SW 1271 (cell line): Measurements from ENCODE around the gene MYO3B.

Experiments
- DNase-seq, 2 experiments: peaks; one replicate each; lab custom pipeline; 2025; lab: John Stamatoyannopoulos, UW

Gene MYO3B

GRCh38 chr2:170177950-170178781 lies at the start of gene MYO3B:
Gene MYO3B, plus strand, starts transcription at chr2:170178147. Its CDS starts 141 bp downstream, at chr2:170178288.
- no peak for DNase-seq

GRCh38 chr2:170139276-170139967 lies 38.5 kb upstream of the MYO3B start:
- no peak for DNase-seq

DNA sequence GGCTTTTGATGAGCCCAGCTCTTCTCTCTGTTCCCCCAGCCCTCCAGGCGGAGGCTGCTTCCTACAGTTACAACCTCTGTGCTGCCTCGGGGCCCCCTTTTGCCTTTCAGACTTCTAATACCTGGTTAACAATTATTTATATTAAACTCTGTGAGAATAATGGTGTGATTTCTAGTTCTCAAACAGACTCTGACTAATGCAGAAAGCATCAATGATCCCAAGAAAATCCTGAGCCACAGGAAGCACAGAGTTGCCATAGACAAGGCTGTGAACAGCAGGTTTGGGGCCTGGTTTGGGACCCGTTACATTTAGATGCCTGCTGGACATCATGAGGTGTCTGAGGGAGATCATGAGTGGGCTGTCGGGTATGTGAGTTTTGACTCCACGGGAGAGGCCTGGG lies 37.4 kb upstream of the MYO3B start:
- DNase-seq: no peak

DNA sequence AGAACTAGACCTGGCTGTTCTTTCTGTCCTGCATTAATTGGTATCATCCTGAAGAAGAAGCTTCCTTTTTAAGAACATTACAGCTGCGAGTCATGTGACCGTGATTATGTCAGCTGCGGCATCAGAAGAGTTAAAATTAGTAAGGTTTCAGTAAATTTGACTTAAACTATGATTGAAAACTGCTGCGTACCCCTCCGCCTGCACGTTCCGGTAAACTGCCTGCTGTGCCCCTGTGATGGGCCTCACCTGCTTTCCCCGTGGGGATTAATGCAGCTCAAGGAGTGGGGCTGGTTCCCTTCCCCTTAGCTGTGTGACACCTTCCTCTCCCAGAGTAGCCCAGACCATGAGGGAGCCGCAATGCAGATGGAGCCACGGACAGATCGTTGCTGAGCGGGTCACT lies 36.1 kb upstream of the MYO3B start:
- no peak for DNase-seq

DNA sequence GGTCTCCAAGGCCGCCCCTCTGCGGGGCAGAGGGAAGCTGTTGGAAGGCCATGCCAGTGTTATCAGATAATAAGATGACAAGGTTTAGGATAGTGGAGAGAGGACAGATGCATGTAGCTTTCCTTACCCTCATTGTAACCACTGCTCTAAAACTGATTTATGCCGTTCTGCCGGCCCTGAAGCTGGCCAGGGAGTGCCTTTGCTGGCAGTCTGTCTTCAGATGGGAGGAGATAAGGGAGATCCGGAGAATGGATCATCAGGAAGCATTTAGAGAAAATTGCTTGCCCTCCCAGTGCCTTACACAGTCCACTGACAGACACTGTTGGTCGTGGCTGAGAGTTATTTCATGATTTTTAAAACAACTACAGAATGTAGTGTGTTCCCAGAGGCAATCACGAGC lies 35.4 kb upstream of the MYO3B start:
- DNase-seq: no peak

DNA sequence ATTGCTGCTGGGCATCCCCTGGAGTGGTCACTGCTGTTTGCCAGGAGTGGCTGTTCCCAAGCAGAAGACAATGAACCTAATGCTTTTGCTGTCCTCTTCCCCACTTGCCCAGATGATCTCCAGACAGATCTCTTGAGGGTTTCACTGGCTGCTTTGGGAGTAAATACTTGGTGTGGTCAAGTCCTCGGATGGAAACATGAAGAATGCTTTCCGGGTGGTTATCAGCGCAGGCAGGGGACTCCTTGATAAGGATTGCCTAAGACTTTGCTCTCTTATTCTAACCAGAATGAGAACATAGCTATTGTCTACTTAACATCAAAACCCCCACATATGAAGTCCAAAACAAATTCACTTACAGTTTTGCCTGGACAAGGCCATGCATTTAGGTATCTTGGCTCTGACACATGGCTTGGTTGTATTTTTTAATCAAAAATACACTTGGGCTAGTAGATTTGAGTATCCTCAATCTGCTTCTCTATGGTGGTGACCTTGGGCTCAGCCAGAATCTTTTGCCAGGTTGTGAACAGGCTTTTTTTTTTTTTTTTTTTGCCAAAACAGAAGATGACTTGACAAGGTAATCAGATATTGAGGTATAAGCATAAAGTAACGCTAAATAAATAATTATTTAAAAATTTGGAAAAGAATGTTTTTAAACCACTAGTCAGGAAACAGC lies 34.8 kb upstream of the MYO3B start:
- no peak for DNase-seq

DNA sequence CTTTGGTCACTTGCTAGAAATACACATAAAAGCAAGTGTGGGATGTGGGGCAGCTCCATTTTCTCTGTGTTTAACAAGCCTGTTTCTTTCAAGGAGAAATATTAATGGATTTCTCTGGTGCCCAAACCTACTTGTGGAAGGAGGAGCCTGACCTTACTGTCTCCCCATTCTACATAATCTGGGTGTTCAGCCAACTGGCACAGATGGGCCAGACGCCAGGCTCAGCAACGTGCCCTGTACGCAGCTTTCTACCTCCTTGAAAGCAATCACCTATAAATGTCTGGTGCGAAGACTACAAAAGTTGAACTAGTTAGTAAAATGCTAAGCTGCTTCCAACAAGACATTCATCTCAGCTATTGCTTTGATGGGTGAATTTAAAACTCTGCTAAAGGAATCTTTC lies 33.2 kb upstream of the MYO3B start:
- DNase-seq: no peak

GRCh38 chr2:170145191-170145590 lies 32.8 kb upstream of the MYO3B start:
- no peak for DNase-seq

DNA sequence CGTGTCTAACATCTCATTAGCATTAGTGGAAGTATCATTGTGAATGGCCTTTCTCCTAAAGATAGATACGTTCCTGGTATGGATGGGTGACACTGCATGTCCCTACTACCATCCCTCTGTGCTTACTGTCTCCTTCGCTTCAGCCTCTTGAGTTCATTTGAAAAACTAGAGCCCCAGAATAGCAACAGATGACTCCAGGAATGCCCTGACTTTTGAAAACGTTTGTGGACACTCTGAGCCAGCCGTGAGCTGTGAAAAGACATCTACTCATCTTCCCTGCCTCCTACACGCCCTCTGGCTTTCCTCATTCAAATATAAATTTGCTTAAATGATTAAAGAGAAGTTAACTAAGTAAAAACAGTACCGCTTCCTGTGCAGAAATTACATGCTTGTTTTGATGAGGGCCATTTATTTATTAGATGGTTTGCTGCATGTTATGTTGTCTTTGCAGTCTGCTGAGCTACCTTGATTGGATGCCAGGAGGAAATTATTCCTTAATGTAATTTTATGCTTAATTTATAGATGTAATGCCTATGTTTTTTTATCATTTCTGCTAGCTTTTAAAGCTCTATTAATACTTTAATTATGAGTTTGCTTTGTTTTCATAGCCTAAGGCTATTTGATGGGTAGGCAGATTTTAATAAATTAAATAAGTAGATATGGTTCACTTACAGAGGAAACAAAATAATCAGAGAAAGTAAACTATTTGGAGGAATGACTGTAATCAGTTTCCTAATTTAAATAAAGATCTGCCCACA lies 32.1 kb upstream of the MYO3B start:
- DNase-seq: no peak

DNA sequence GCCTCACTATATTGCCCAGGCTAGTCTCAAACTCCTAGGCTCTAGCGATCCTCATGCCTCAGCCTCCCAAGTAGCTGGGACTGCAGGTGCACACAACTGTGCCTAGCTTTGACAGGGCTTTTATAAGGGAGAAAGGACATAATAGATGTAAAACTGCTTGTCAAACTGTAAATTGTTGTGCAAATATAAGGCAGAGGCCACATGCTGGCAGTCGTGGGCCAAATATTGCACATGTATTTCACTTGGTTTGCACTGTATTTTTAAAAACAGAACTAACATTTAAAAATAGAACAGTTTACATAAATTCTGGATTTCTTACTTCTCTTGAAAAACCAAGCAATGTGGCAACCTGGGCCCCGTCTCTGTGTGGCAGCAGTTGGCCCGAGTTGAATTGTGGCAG lies 31.2 kb upstream of the MYO3B start:
- DNase-seq: no peak

DNA sequence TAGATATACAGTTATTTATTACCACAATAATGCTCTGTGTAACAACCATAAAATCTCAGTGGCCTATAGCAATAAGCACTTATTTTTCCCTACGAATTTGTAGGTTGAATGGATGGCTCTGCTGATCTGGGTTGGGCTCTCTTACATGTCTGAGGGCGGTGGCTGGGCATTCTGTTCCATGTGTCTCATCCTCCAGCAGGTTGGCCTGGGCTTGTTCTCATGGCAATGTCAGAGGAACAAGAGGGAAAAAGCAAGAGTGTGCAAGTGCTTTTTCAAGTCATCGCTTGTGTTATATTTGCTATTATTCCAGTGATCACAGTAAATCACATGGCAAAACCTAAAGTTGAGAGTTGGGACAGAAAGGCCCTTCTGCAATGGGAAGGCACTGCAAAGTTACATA lies 30.4 kb upstream of the MYO3B start:
- no peak for DNase-seq

DNA sequence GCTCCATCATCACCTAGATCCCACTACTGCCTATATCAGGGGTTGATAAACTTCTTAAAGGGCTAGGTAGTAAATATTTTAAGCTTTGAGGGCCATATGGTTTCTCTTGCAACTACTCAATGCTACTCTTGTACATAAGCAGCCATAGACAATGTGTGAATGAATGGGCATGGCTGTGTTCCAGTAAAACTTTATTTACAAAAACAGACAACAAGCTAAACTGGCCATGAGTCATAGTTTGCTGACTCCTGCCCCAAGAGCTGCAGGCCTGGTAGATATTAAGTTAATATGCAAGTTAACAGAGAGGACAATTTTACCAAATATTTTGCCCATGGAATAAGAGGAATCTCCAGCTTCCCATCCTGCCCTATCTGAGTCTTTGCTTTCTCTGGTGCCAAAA lies 29.8 kb upstream of the MYO3B start:
- no peak for DNase-seq

GRCh38 chr2:170152421-170152820 lies 25.5 kb upstream of the MYO3B start:
- DNase-seq: no peak

DNA sequence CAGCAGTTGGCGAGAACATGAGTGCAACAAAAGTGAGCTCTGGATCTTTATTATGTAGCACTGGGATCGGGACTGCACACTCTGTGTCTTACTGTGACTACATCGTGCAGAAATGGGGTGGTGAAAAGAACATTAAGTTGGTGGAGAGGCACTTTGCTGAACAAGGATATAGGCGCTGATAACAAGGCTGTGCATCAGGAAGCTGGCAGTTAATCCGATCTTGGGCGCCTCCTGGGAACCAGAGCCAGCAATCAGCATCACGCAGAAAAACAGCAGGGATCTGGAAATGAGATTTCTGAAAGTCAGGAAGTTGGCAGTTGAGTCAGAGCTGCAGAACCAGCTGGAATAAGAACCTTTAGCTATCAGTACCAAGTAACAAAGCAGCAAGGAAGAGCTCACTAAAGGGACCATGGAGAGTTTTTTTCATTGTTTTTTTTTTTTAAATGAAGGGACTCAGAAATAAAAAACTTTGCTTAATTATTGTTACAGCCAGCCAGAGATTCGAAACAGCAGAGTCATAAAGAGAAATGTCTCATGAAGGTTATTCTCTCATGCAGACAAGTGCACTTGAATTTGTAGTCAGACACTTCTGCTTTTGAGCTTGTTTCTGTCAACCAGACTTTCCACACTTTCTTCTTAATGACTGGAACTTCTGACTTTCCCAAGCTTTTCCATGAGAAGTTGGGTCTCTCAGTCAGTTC lies 22.8 kb upstream of the MYO3B start:
- peak in 1 of 2 experiments; percentile 8 for DNase-seq

GRCh38 chr2:170155723-170156253 lies 22.2 kb upstream of the MYO3B start:
- no peak for DNase-seq

DNA sequence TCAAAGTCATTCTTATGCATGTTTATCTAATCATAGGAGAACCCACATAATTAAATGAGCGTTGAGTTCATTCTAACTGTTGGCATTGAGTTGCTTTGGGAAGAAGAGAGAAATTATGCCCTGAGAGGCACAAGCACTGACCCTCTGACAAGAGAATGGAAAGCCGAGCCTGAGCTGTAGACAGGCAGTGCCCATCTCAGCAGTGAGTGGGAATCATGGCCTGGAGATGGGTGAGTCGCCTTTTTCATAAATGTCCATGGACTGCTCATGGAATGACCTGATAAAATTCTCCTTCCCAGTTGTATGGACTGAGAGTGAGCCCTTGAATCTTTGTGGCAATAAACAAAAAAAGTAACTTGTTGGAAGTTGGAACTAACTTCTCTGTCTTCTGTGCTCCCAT lies 21.4 kb upstream of the MYO3B start:
- DNase-seq: no peak

DNA sequence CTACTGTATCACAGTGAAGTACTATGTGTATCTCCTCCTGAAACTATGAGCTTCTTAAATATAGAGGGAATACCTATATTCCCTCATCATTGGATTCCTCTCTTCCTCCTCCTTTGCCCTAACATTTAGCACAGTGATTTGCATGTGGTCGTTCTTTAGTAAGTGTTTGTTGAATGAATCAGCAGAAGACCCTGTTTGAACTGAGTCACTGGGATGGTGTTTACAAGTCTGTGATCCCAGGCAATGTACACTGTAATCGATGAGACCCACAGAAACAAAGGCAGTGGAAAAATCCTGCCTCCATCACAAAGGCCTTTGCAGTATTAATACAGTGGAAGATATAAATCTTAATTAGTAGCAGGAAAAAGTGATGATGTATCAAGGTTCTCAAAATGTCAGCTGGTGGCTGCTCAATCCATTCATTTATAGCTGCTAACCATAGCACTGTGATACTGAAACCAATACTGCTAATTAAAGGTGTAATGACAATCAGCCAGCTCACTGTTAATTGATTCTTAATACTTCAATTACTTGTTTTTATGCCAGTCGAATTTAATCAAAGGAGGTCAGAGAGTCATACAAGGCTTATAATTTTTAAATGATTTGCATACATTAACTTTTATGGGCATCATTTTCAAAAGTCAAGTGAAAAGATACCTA lies 20.8 kb upstream of the MYO3B start:
- no peak for DNase-seq

DNA sequence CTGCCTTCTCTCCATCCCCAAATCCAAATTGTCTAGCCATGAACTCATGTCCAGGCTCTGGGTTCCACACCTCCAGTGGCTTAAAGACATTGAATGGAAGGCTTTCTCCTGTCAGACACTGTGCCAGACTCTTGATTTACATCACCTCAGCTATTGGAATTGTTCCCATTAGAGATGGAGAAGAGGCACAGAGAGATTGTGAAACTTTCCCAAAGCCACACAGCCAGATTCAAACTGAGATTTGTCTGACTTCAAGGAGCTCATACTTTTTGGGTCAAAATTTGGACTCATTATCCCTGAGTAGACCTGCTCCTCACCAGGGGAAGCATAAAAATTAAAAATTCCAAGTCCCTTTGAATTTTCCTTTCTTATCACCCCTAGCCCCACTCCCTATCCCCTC lies 18.9 kb upstream of the MYO3B start:
- DNase-seq: no peak

GRCh38 chr2:170161516-170162270 lies 16.3 kb upstream of the MYO3B start:
- no peak for DNase-seq

GRCh38 chr2:170162271-170162632 lies 15.7 kb upstream of the MYO3B start:
- DNase-seq: peak; percentile 12 to 44
